H9 (cell line): ENCODE results near the gene PAK5. TPM values are rescaled to one million over a fixed set of nuclear protein-coding genes. Genes with fewer than 3 reads are reported as not detected.

ENCODE experiments used
- DNase-seq: peaks from one replicate; pipeline ENCODE4 v3.0.0-alpha.2; 2017
- H2AFZ ChIP-seq: one replicate; pipeline ENCODE4 v1.6.1; 2013; ENCODE audit warnings: mild to moderate bottlenecking, low read length, control low read depth, moderate library complexity
- H2AK5ac ChIP-seq: 2 replicates; pipeline ENCODE4 v1.6.1; 2013; ENCODE audit warnings: low read length, control low read depth, mixed read lengths; ENCODE audit not compliant: insufficient read length
- H2BK120ac ChIP-seq: one replicate; pipeline ENCODE4 v1.6.1; 2013; ENCODE audit warnings: low read depth, mild to moderate bottlenecking, low read length, control low read depth, inconsistent platforms; ENCODE audit not compliant: poor library complexity, severe bottlenecking
- H2BK12ac ChIP-seq: 2 replicates; pipeline ENCODE4 v1.6.1; 2013; ENCODE audit warnings: low read length, control low read depth, mixed read lengths, low read depth; ENCODE audit not compliant: insufficient read length
- H2BK15ac ChIP-seq: 2 replicates; pipeline ENCODE4 v1.6.1; 2013; ENCODE audit warnings: low read depth, low read length, control low read depth
- H2BK20ac ChIP-seq: one replicate; pipeline ENCODE4 v1.6.1; 2013; ENCODE audit warnings: low read depth, mild to moderate bottlenecking, low read length, control low read depth, inconsistent platforms; ENCODE audit not compliant: poor library complexity, severe bottlenecking
- H2BK5ac ChIP-seq: 2 replicates; pipeline ENCODE4 v1.6.1; 2013; ENCODE audit warnings: low read length, control low read depth, mixed read lengths; ENCODE audit not compliant: insufficient read length
- H3K14ac ChIP-seq: 2 replicates; pipeline ENCODE4 v1.6.1; 2013; ENCODE audit warnings: low read length, control low read depth; ENCODE audit not compliant: insufficient read depth
- H3K18ac ChIP-seq: 2 replicates; pipeline ENCODE4 v1.6.1; 2013; ENCODE audit warnings: low read depth, mild to moderate bottlenecking, mixed read lengths, low read length, control low read depth; ENCODE audit not compliant: insufficient read length
- H3K23ac ChIP-seq: 2 replicates; pipeline ENCODE4 v1.6.1; 2013; ENCODE audit warnings: low read length, control low read depth, mixed read lengths, low read depth; ENCODE audit not compliant: insufficient read length
- H3K23me2 ChIP-seq: 2 replicates; pipeline ENCODE4 v1.6.1; 2013; ENCODE audit warnings: low read depth, mild to moderate bottlenecking, mixed read lengths, low read length, control low read depth; ENCODE audit not compliant: insufficient read length, poor library complexity, severe bottlenecking
- H3K27ac ChIP-seq: 2 replicates; pipeline ENCODE4 v1.5.1; 2013; ENCODE audit warnings: low read length, control low read depth, mixed read lengths, low read depth; ENCODE audit not compliant: insufficient read length
- H3K27me3 ChIP-seq: 2 replicates; pipeline ENCODE4 v1.6.1; 2013; ENCODE audit warnings: low read length, control low read depth, inconsistent platforms; ENCODE audit not compliant: insufficient read depth
- H3K4ac ChIP-seq: 2 replicates; pipeline ENCODE4 v1.6.1; 2013; ENCODE audit warnings: low read depth, mild to moderate bottlenecking, control low read depth, inconsistent platforms, low read length, moderate library complexity
- H3K4me1 ChIP-seq: 2 replicates; pipeline ENCODE4 v1.6.1; 2013; ENCODE audit warnings: low read length, control low read depth, inconsistent platforms; ENCODE audit not compliant: insufficient read depth
- H3K4me2 ChIP-seq: 2 replicates; pipeline ENCODE4 v1.6.1; 2013; ENCODE audit warnings: low read length, control low read depth, mixed read lengths; ENCODE audit not compliant: insufficient read length, insufficient read depth
- H3K56ac ChIP-seq: 2 replicates; pipeline ENCODE4 v1.6.1; 2013; ENCODE audit warnings: low read depth, mild to moderate bottlenecking, mixed read lengths, low read length, control low read depth; ENCODE audit not compliant: insufficient read length
- H3K79me1 ChIP-seq: 2 replicates; pipeline ENCODE4 v1.6.1; 2013; ENCODE audit warnings: low read depth, mild to moderate bottlenecking, moderate library complexity, low read length, control low read depth, inconsistent platforms; ENCODE audit not compliant: insufficient read depth, poor library complexity, severe bottlenecking
- H3K79me2 ChIP-seq: 2 replicates; pipeline ENCODE4 v1.6.1; 2013; ENCODE audit warnings: low read length, control low read depth, inconsistent platforms; ENCODE audit not compliant: insufficient read depth
- H3K9ac ChIP-seq: 2 replicates; pipeline ENCODE4 v1.6.1; 2013; ENCODE audit warnings: low read length, control low read depth, mixed read lengths; ENCODE audit not compliant: insufficient read length; ENCODE audit errors: extremely low read depth
- H3K9me3 ChIP-seq: one replicate; pipeline ENCODE4 v1.6.1; 2013; ENCODE audit warnings: low read depth, low read length, inconsistent platforms; ENCODE audit not compliant: control insufficient read depth
- H3T11ph ChIP-seq: one replicate; pipeline ENCODE4 v1.6.1; 2013; ENCODE audit warnings: mild to moderate bottlenecking, low read length, control low read depth, inconsistent platforms
- H4K20me1 ChIP-seq: one replicate; pipeline ENCODE4 v1.6.1; 2013; ENCODE audit not compliant: control insufficient read depth, insufficient read length, insufficient read depth
- H4K5ac ChIP-seq: 2 replicates; pipeline ENCODE4 v1.6.1; 2013; ENCODE audit warnings: low read depth, mild to moderate bottlenecking, mixed read lengths, low read length, control low read depth; ENCODE audit not compliant: insufficient read length
- H4K8ac ChIP-seq: replicated peaks from 2 replicates; pipeline ENCODE4 v1.6.1; 2013; ENCODE audit warnings: low read length, control low read depth, mixed read lengths, low read depth; ENCODE audit not compliant: insufficient read length
- H4K91ac ChIP-seq: 2 replicates; pipeline ENCODE4 v1.6.1; 2013; ENCODE audit warnings: low read depth, mild to moderate bottlenecking, moderate library complexity, mixed read lengths, low read length, control low read depth; ENCODE audit not compliant: insufficient read length
- H3K27ac Mint-ChIP-seq, 3 experiments: 2 replicates in 2 of 3; 3 replicates in 1 of 3; pipeline ENCODE4 v1.8.0; 2020 to 2021; ENCODE audit warnings: mixed read lengths in 3 of 3, mild to moderate bottlenecking in 1 of 3, moderate library complexity in 1 of 3
- H3K27me3 Mint-ChIP-seq: 2 replicates; pipeline ENCODE4 v1.8.0; 2021; ENCODE audit warnings: low read depth, mild to moderate bottlenecking, moderate library complexity, mixed read lengths
- H3K36me3 Mint-ChIP-seq, 3 experiments: 2 replicates in 2 of 3; 3 replicates in 1 of 3; pipeline ENCODE4 v1.8.0; 2020 to 2021; ENCODE audit warnings: low read depth in 3 of 3, mixed read lengths in 3 of 3; ENCODE audit not compliant: insufficient read depth in 1 of 3
- H3K4me1 Mint-ChIP-seq, 2 experiments: 2 replicates each; pipeline ENCODE4 v1.8.0; 2020; ENCODE audit warnings: mixed read lengths in 2 of 2
- H3K4me3 Mint-ChIP-seq, 2 experiments: 2 replicates in 1 of 2; 3 replicates in 1 of 2; pipeline ENCODE4 v1.8.0; 2020 to 2021; ENCODE audit warnings: mild to moderate bottlenecking in 2 of 2, mixed read lengths in 2 of 2, moderate library complexity in 1 of 2
- H3K9me3 Mint-ChIP-seq, 2 experiments: 2 replicates in 1 of 2; 3 replicates in 1 of 2; pipeline ENCODE4 v1.8.0; 2020; ENCODE audit warnings: mild to moderate bottlenecking in 2 of 2, mixed read lengths in 2 of 2, moderate library complexity in 1 of 2
- CTCF ChIP-seq: fragments of 200-600 bp; sonication (generic); conservative IDR thresholded peaks from 3 replicates; pipeline ENCODE4 v1.8.0; 2021; ENCODE audit warnings: antibody characterized with exemption, mild to moderate bottlenecking
- WGBS: extraction: QIAGEN DNeasy Blood & Tissue Kit; methylation state at CpG from one replicate; pipeline ENCODE4 v1.1.7; 2013; ENCODE audit warnings: missing lambda C conversion rate, low lambda C conversion rate, mixed read lengths; ENCODE audit not compliant: insufficient read length; ENCODE audit errors: extremely low coverage; 5-methylcytosine and 5-hydroxymethylcytosine counted together
- total RNA-seq: library from RNA; stranded (reverse); gene quantifications from 2 replicates; pipeline ENCODE4 v1.2.1, GENCODE V29; 2021

The PAK5 gene
- total RNA-seq, 1 experiment from 2014 or later = 0.20 TPM

GRCh38 chr20:9672027-9672426, 166.8 kb downstream of the PAK5 start:
- Mint-ChIP-seq H3K4me3 (no peak overlapping the region), H3K4me1 (peaks cover 0 to 10% of the 10 kb centered on the region in 2 experiments; a peak in 2 of 4 replicates), H3K27ac (no peak overlapping the region), H3K36me3 (no peaks in the 10 kb centered on the region), H3K9me3 (peaks cover 0 to 4% of the 10 kb centered on the region in 2 experiments; a peak in 2 of 5 replicates), H3K27me3 (no peaks in the 10 kb centered on the region; the same call in 1 of the 2 replicates)
- no peak overlapping the region for H3K27ac ChIP-seq
- no CpG with 5 or more reads among the region's 2 CpGs for WGBS
- no peak overlapping the region for H2BK20ac ChIP-seq
- no peak overlapping the region for H2AK5ac ChIP-seq
- H3K18ac ChIP-seq = no peak overlapping the region
- no peak overlapping the region for H2BK120ac ChIP-seq
- H3K23ac ChIP-seq = no peak overlapping the region
- no peak overlapping the region for H3K14ac ChIP-seq
- H3K4me1 ChIP-seq = no peaks in the 10 kb centered on the region
- DNase-seq = no peak
- H4K91ac ChIP-seq = no peak overlapping the region
- H3K56ac ChIP-seq = no peak overlapping the region
- H3K4ac ChIP-seq = no peak overlapping the region
- no peaks in the 10 kb centered on the region for H3K23me2 ChIP-seq
- H3K27me3 ChIP-seq = no peaks in the 10 kb centered on the region
- no peak overlapping the region for H4K5ac ChIP-seq
- no peak overlapping the region for H2AFZ ChIP-seq
- no peak overlapping the region for H2BK12ac ChIP-seq
- H3T11ph ChIP-seq = no peak overlapping the region
- H3K9me3 ChIP-seq = no peaks in the 10 kb centered on the region
- H3K9ac ChIP-seq = no peak overlapping the region
- H3K79me2 ChIP-seq = no peaks in the 10 kb centered on the region
- no peak overlapping the region for H2BK5ac ChIP-seq
- no peak overlapping the region for H4K8ac ChIP-seq
- H3K79me1 ChIP-seq = no peaks in the 10 kb centered on the region
- H4K20me1 ChIP-seq = no peaks in the 10 kb centered on the region
- no peak for TF ChIP-seq CTCF
- no peak overlapping the region for H2BK15ac ChIP-seq
- H3K4me2 ChIP-seq = no peak overlapping the region
